Keratinocyte (primary cell): ENCODE data around the gene ADAMTS16. TPM values are rescaled to one million over a fixed set of nuclear protein-coding genes. Genes with fewer than 3 reads are reported as not detected.

ENCODE experiments used
- DNase-seq: peaks from one replicate; pipeline ENCODE4 v3.0.0-alpha.2; 2011; ENCODE audit warnings: low read depth, missing footprints, low spot score
- FAIRE-seq: peaks from 2 replicates; lab custom pipeline; 2011; peaks lifted over from hg19 to GRCh38; lab: Jason Lieb, UNC
- H2AFZ ChIP-seq: 2 replicates; pipeline ENCODE4 v1.6.0; 2012; ENCODE audit warnings: low read length, control low read depth, inconsistent platforms; ENCODE audit not compliant: control insufficient read depth
- H3K27ac ChIP-seq: 2 replicates; pipeline ENCODE4 v1.5.1; 2011; ENCODE audit warnings: low read length; ENCODE audit not compliant: control insufficient read depth, insufficient read depth
- H3K27me3 ChIP-seq: 3 replicates; pipeline ENCODE4 v1.6.0; 2011; ENCODE audit warnings: low read length; ENCODE audit not compliant: control insufficient read depth, insufficient read depth; ENCODE audit errors: extremely low read depth
- H3K36me3 ChIP-seq, 2 experiments: 2 replicates in 1 of 2; 3 replicates in 1 of 2; pipeline ENCODE4 v1.5.1; 2011; ENCODE audit warnings: low read length in 2 of 2, mild to moderate bottlenecking in 1 of 2; ENCODE audit not compliant: control insufficient read depth in 2 of 2, insufficient read depth in 2 of 2; ENCODE audit errors: extremely low read depth in 1 of 2
- H3K4me1 ChIP-seq: 3 replicates; pipeline ENCODE4 v1.5.1; 2011; ENCODE audit warnings: low read length; ENCODE audit not compliant: control insufficient read depth, insufficient read depth; ENCODE audit errors: extremely low read depth
- H3K4me2 ChIP-seq: 3 replicates; pipeline ENCODE4 v1.6.0; 2011; ENCODE audit warnings: low read depth, low read length; ENCODE audit not compliant: control insufficient read depth, insufficient read depth; ENCODE audit errors: extremely low read depth
- H3K4me3 ChIP-seq, 3 experiments: fragments of 200-600 bp in 1 of 3; sonication (generic) in 1 of 3; 2 replicates in 2 of 3; 3 replicates in 1 of 3; pipeline ENCODE4 v1.5.1; 2011 to 2016; ENCODE audit warnings: low read length in 3 of 3, mild to moderate bottlenecking in 3 of 3, control low read depth in 2 of 3, inconsistent platforms in 1 of 3, low read depth in 1 of 3, mixed read lengths in 1 of 3, mixed run types in 1 of 3, moderate library complexity in 1 of 3; ENCODE audit not compliant: control insufficient read depth in 2 of 3, insufficient read depth in 2 of 3; ENCODE audit errors: extremely low read depth in 1 of 3
- H3K79me2 ChIP-seq: 2 replicates; pipeline ENCODE4 v1.6.0; 2012; ENCODE audit warnings: low read length; ENCODE audit not compliant: control insufficient read depth, insufficient read depth
- H3K9ac ChIP-seq: 3 replicates; pipeline ENCODE4 v1.6.0; 2011; ENCODE audit warnings: low read length; ENCODE audit not compliant: control insufficient read depth, insufficient read depth; ENCODE audit errors: extremely low read depth
- H3K9me1 ChIP-seq: 3 replicates; pipeline ENCODE4 v1.6.0; 2011; ENCODE audit warnings: low read length; ENCODE audit not compliant: control insufficient read depth, insufficient read depth; ENCODE audit errors: extremely low read depth
- H3K9me3 ChIP-seq: 2 replicates; pipeline ENCODE4 v1.5.1; 2012; ENCODE audit warnings: low read depth, low read length; ENCODE audit not compliant: control insufficient read depth
- H4K20me1 ChIP-seq: 3 replicates; pipeline ENCODE4 v1.6.0; 2011; ENCODE audit warnings: low read length; ENCODE audit not compliant: control insufficient read depth, insufficient read depth; ENCODE audit errors: extremely low read depth
- CTCF ChIP-seq, 3 experiments: IDR thresholded peaks in 1 of 3; conservative IDR thresholded peaks in 1 of 3; optimal IDR thresholded peaks in 1 of 3; 2 replicates in 2 of 3; 3 replicates in 1 of 3; pipeline versions ENCODE3 to v1.5.1; 2011; ENCODE audit warnings: low read length in 3 of 3, mild to moderate bottlenecking in 3 of 3, moderate library complexity in 2 of 3, control low read depth in 1 of 3, inconsistent platforms in 1 of 3; ENCODE audit not compliant: insufficient read depth in 2 of 3; ENCODE audit errors: extremely low read depth in 1 of 3
- EZH2 ChIP-seq: IDR thresholded peaks from one replicate; pipeline ENCODE4 v1.6.1; 2012; ENCODE audit warnings: inconsistent platforms, mild to moderate bottlenecking, low read length, moderate library complexity
- dilution Hi-C: fragments of 300-500 bp; cut with MboI; formaldehyde crosslinking; loops from one replicate; pipeline ENCODE4 v1.7.0; 2020; ENCODE audit warnings: low sequenced_read_pairs; ENCODE audit not compliant: extremely low pct_ligation_motif_present
- polyA plus RNA-seq, 5 experiments: library from polyadenylated mRNA; depleted of rRNA in 3 of 5; stranded (reverse) in 3 of 5; stranded (forward) in 1 of 5; unstranded in 1 of 5; fragments of >200 nt; gene quantifications; 1 replicate in 1 of 5; 2 replicates in 3 of 5; 3 replicates in 1 of 5; pipeline versions ENCODE4 v1.2.1 to v1.2.3, GENCODE V29; 2011 to 2012; ENCODE audit warnings: missing spikeins in 2 of 5, low read depth in 1 of 5, low replicate concordance in 1 of 5

ADAMTS16 gene
- polyA plus RNA-seq, 1 donor (not counting 4 experiments of a cell fraction or from before 2014, with no cell fraction given): not detected

GRCh38 chr5:5155617-5156016 is 15.5 kb downstream of the ADAMTS16 start:
- Histone ChIP-seq H4K20me1 (no peaks in the 10 kb centered on the region), H3K27me3 (no peaks in the 10 kb centered on the region), H3K4me1 (no peaks in the 10 kb centered on the region), H2AFZ (peak overlapping the region; percentile 13), H3K79me2 (no peaks in the 10 kb centered on the region), H3K4me3 (no peak overlapping the region), H3K9ac (no peak overlapping the region), H3K9me1 (no peaks in the 10 kb centered on the region), H3K9me3 (no peaks in the 10 kb centered on the region), H3K36me3 (no peaks in the 10 kb centered on the region), H3K27ac (no peak overlapping the region), H3K4me2 (no peak overlapping the region)
- TF ChIP-seq CTCF (optimal IDR thresholded peaks at IDR 0.05 in 1 of 3, IDR thresholded peaks at IDR 0.05 in 1 of 3, conservative IDR thresholded peaks at IDR 0.05 in 1 of 3; ENCODE audit: extremely low read depth in 1 of 3, insufficient read depth in 2 of 3, low read length in 3 of 3) (no peak), EZH2 (no peak)
- dilution Hi-C loops: no loop called here
- FAIRE-seq (no peak), DNase-seq (no peak)

GRCh38 chr5:5156471-5157082 is 16.4 kb downstream of the ADAMTS16 start:
- Histone ChIP-seq H3K27me3 (no peaks in the 10 kb centered on the region), H3K4me2 (no peak overlapping the region), H3K4me3 (no peak overlapping the region), H2AFZ (no peak overlapping the region), H3K79me2 (no peaks in the 10 kb centered on the region), H4K20me1 (no peaks in the 10 kb centered on the region), H3K9me1 (no peaks in the 10 kb centered on the region), H3K27ac (no peak overlapping the region), H3K9ac (no peak overlapping the region), H3K36me3 (no peaks in the 10 kb centered on the region), H3K9me3 (no peaks in the 10 kb centered on the region), H3K4me1 (no peaks in the 10 kb centered on the region)
- no peak for TF ChIP-seq CTCF (optimal IDR thresholded peaks at IDR 0.05 in 1 of 3, IDR thresholded peaks at IDR 0.05 in 1 of 3, conservative IDR thresholded peaks at IDR 0.05 in 1 of 3; ENCODE audit: extremely low read depth in 1 of 3, insufficient read depth in 2 of 3, low read length in 3 of 3)
- no peak for TF ChIP-seq EZH2
- dilution Hi-C loops: no loop called here
- FAIRE-seq (no peak), DNase-seq (no peak)
